Parathyroid adenoma (tissue), 2 donors: ENCODE measurements around the gene NXN.
"Not testable (repeated sequence)": the region's sequence is repeated elsewhere in the genome, so short reads cannot be mapped to it uniquely, and the experiment has no call there.

ENCODE experiments used
- H2AFZ ChIP-seq: fragments of 300-600 bp; sonication (generic); one replicate; pipeline ENCODE4 v1.7.0; 2017; ENCODE audit warnings: antibody characterized with exemption, mild to moderate bottlenecking
- H3K27ac ChIP-seq: fragments of 300-600 bp; sonication (generic); one replicate; pipeline ENCODE4 v1.7.0; 2017
- H3K27me3 ChIP-seq: fragments of 300-600 bp; sonication (generic); one replicate; pipeline ENCODE4 v1.7.0; 2017; ENCODE audit warnings: low read length; ENCODE audit not compliant: control insufficient read depth, insufficient read depth
- H3K36me3 ChIP-seq: fragments of 300-600 bp; sonication (generic); one replicate; pipeline ENCODE4 v1.7.0; 2017; ENCODE audit warnings: low read length; ENCODE audit not compliant: control insufficient read depth, insufficient read depth
- H3K4me1 ChIP-seq: fragments of 300-600 bp; sonication (generic); one replicate; pipeline ENCODE4 v1.7.0; 2017; ENCODE audit warnings: control low read depth
- H3K4me2 ChIP-seq: fragments of 300-600 bp; sonication (generic); one replicate; pipeline ENCODE4 v1.7.0; 2017; ENCODE audit warnings: low read length
- H3K4me3 ChIP-seq: fragments of 300-600 bp; sonication (generic); one replicate; pipeline ENCODE4 v1.7.0; 2017; ENCODE audit warnings: low read depth, low read length
- H3K79me2 ChIP-seq: fragments of 300-600 bp; sonication (generic); one replicate; pipeline ENCODE4 v1.7.0; 2017; ENCODE audit warnings: control low read depth
- H3K9ac ChIP-seq: fragments of 300-600 bp; sonication (generic); one replicate; pipeline ENCODE4 v1.7.0; 2017; ENCODE audit warnings: mild to moderate bottlenecking
- H3K9me3 ChIP-seq: fragments of 300-600 bp; sonication (generic); one replicate; pipeline ENCODE4 v1.7.0; 2017; ENCODE audit warnings: low read length; ENCODE audit not compliant: control insufficient read depth
- TF ChIP-seq, protein P1 (sequence below): fragments of 300-600 bp; sonication (generic); IDR thresholded peaks from one replicate; pipeline ENCODE4 v1.7.0; 2017; ENCODE audit warnings: antibody characterized with exemption, mild to moderate bottlenecking
- donor health status: primary hyperparathyroidism.

The NXN gene

DNA sequence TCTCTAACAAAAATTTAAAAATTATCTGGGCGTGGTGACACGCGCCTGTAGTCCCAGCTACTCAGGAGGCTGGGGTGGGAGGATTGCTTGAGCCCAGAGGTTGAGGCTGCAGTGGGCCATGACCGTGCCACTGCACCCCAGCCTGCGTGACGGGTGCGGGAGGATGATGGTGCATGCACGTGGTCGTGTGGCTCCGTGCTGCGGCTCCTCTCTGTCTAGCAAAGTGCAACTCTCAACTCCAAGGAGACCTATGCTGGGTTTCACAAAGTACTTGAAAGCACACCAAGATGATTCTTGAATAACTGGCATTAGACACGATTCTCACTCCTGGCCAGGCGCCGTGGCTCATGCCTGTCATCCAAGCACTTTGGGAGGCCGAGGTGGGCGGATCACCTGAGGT, 25.8 kb downstream of the NXN start:
- Histone ChIP-seq H3K4me3 (no peak overlapping the region), H3K4me2 (no peak overlapping the region), H3K9me3 (no peaks in the 10 kb centered on the region), H2AFZ (no peak overlapping the region), H3K27ac (no peak overlapping the region), H3K36me3 (no peaks in the 10 kb centered on the region), H3K79me2 (no peaks in the 10 kb centered on the region), H3K9ac (no peak overlapping the region), H3K4me1 (peaks cover 5% of the 10 kb centered on the region), H3K27me3 (no peaks in the 10 kb centered on the region)
- TF ChIP-seq, protein P1, sequence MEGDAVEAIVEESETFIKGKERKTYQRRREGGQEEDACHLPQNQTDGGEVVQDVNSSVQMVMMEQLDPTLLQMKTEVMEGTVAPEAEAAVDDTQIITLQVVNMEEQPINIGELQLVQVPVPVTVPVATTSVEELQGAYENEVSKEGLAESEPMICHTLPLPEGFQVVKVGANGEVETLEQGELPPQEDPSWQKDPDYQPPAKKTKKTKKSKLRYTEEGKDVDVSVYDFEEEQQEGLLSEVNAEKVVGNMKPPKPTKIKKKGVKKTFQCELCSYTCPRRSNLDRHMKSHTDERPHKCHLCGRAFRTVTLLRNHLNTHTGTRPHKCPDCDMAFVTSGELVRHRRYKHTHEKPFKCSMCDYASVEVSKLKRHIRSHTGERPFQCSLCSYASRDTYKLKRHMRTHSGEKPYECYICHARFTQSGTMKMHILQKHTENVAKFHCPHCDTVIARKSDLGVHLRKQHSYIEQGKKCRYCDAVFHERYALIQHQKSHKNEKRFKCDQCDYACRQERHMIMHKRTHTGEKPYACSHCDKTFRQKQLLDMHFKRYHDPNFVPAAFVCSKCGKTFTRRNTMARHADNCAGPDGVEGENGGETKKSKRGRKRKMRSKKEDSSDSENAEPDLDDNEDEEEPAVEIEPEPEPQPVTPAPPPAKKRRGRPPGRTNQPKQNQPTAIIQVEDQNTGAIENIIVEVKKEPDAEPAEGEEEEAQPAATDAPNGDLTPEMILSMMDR = no peak

DNA sequence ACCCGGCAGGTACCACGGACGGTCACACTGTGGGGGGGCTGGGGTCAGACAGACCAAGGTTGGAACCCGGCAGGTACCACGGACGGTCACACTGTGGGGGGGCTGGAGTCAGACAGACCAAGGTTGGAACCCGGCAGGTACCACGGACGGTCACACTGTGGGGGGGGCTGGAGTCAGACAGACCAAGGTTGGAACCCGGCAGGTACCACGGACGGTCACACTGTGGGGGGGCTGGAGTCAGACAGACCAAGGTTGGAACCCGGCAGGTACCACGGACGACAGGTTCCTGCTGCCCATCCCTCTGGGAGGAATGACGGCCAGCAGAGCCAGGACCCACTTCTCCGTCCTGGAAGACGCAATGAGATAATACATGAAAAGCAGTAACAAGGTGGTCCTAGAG, 27.0 kb downstream of the NXN start:
- H3K27me3 ChIP-seq, H3K9ac ChIP-seq, H2AFZ ChIP-seq, H3K9me3 ChIP-seq, H3K4me3 ChIP-seq, H3K27ac ChIP-seq, H3K36me3 ChIP-seq, H3K4me2 ChIP-seq, H3K79me2 ChIP-seq, H3K4me1 ChIP-seq: not testable (repeated sequence)

DNA sequence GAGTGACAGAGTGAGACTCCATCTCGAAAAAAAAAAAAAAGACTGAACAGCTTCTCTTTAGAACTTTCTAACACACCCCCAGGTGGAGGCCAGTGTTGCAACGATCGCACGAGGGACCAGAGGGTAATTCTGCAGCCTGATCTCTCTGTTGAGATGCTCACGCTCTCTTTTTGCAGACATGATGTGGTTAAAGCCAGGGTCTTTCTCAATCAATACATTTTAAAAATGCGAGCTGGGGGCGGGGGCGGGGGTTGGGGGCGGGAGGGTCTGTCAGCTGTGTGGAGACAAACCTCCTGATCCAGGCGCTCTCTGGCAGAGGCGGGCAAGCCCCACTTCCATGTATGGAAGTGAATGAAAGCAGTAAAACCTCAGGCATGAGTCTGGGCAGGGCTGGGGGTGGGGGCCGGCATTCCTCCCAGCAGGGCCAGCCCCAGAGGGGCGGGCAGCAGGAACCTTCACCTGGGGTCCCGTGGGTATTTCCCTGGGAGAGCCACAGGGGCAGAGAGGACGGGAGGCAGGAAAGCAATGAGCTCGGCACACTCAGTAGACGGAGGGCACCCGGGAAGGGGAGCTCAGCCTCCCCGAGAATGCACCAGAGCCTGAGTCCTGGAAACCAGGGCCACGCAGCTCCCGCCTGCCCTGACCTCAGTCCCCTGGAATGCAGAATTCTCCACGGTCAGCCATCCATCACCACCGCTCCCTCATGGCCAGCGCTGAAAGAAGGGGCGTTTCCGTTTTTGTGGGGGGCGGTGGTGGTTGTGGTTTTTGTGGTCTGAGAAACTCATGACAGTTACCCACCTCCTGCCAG, 28.0 kb downstream of the NXN start:
- Histone ChIP-seq H3K4me2 (peak overlapping the region; percentile 46), H3K4me1 (no peaks in the 10 kb centered on the region), H3K4me3 (no peak overlapping the region), H3K79me2 (no peaks in the 10 kb centered on the region), H3K27me3 (no peaks in the 10 kb centered on the region), H3K27ac (no peak overlapping the region), H2AFZ (peak overlapping the region; percentile 53), H3K9ac (no peak overlapping the region), H3K9me3 (no peaks in the 10 kb centered on the region), H3K36me3 (no peaks in the 10 kb centered on the region)
- TF ChIP-seq, protein P1 = no peak

DNA sequence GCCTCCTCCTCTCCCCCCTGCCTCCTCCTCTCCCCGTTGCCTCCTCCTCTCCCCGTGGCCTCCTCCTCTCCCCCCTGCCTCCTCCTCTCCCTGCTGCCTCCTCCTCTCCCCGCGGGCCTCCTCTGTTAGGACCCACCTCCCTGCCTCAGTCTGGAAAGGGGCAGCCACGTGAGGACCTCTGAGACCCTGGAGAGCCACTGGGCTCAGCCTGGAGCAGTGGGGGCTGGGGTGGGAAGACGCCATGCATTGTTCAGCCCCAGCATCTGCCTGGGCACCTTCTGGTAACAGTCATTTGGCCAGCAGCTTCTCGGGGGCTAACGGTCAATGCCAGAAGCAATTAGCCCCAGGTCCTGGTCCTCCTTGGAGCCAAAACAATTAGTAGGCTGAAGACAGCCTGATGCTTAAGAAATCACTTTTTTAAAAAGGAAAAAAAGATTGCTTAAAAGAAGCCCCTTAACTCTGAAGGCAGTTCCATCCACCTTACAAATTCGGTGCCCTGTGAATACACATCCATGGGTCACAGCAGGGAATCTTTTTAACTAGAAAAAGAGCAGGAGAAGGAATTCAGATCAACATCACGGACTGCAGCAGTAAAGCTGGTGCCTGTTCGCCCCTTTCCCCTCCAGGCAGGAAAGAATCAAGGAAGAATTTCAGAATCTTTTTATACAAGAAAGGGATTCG, 29.8 kb downstream of the NXN start:
- H3K9me3 ChIP-seq = no peaks in the 10 kb centered on the region
- no peak overlapping the region for H3K4me3 ChIP-seq
- H3K4me1 ChIP-seq = no peaks in the 10 kb centered on the region
- H3K36me3 ChIP-seq = no peaks in the 10 kb centered on the region
- H3K79me2 ChIP-seq = no peaks in the 10 kb centered on the region
- H3K27ac ChIP-seq = no peak overlapping the region
- TF ChIP-seq, protein P1 = no peak
- no peaks in the 10 kb centered on the region for H3K27me3 ChIP-seq
- no peak overlapping the region for H3K4me2 ChIP-seq
- H3K9ac ChIP-seq = no peak overlapping the region
- no peak overlapping the region for H2AFZ ChIP-seq

DNA sequence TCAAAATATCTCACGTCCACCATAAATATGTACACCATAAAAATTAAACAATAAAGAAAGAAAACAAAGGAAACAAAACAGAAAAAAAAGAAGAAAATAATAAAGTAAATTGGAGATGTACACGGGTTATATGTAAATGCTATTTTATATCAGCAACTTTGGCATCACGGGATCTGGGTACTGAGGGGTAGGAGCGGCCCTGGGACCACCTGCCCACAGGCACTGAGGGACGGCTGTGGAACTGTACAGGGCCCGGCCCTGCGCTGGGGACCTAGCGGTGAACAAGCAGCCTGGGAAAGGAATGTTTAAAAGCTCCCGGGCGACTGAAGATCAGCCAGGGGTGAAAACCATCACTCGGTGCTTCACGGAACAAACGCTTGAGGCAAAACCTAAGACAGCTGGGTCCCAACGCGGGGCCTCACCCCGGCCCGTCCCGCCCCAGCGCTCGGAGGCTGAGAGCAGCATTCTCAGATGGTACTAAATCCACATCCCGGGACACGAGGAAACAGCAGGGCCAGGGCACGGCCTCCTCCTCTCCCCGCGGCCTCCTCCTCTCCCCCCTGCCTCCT, 31.2 kb downstream of the NXN start:
- Histone ChIP-seq H3K4me3 (no peak overlapping the region), H3K9ac (no peak overlapping the region), H3K36me3 (no peaks in the 10 kb centered on the region), H2AFZ (no peak overlapping the region), H3K27me3 (no peaks in the 10 kb centered on the region), H3K27ac (no peak overlapping the region), H3K4me1 (no peaks in the 10 kb centered on the region), H3K79me2 (no peaks in the 10 kb centered on the region), H3K9me3 (no peaks in the 10 kb centered on the region), H3K4me2 (no peak overlapping the region)
- TF ChIP-seq, protein P1 = no peak
